Measurements from ENCODE around the gene STAT1.
A peak's percentile ranks its signal among the peaks of the same experiment; 100 is the strongest.

STAT1 gene

DNA sequence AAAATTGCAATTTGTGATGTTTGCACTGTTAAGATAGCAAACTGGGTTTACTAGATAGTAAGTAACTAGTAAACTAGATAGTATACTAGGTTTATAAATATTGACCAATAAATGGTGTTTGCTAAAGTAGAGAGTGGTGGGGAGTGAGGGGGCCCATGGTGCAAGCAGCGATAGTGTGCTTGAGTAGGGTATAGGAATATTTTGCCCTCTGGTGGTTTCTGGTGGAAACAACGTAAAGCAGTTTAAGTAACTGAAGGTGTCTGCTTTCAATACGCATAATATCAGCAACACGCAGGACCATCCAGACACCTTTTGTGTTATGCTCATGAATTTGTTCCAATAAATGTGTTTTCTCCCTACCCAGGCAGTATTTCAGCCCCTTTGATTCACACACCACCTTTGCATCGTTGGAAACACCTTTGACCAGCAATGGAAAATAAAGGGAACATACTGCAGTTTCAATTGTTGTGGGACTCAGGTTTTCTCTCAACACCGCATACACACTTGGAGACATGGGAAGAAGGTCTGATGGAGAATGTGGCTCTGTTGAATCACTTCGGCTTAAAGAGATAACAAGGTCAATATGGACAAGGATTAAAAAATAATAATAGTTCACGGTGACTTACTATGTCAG is 16.7 kb upstream of the STAT1 start:
- peak; percentile 65 for DNase-seq

DNA sequence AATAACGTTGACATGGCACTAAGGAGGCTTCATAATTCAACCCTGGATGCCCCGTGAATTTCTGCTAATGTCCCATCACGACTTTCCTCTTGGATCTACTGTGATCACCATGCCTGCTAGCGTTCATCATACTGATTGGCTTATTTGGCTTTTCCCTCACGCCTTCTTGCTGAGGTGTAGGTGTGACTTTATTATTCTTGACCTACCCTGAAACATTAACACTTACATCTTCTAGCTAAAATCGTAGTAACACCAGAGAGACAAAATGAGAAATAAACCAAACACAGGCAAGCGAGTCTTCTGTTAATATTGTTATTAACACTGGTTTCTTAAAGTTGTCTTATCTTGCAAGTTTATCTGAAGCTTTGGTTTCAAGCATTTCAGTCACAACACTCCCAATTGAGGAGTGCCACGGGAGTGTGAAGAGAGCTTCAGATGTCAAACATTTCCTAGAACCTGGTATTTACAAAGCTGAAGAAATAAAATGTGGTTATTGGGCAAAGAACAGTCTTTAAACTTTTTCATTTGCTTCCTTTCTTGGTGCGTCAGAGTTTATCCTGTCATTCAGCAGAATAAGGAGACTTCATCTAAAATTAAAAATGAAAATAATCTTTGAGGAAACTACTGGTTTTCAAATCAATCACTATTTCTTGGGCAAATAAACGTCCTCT is 15.4 kb upstream of the STAT1 start:
- no peak for DNase-seq

- DNase-seq = no peak
These were observed 12.4 kb upstream of the STAT1 start for GRCh38 chr2:191026377-191026776.

DNA sequence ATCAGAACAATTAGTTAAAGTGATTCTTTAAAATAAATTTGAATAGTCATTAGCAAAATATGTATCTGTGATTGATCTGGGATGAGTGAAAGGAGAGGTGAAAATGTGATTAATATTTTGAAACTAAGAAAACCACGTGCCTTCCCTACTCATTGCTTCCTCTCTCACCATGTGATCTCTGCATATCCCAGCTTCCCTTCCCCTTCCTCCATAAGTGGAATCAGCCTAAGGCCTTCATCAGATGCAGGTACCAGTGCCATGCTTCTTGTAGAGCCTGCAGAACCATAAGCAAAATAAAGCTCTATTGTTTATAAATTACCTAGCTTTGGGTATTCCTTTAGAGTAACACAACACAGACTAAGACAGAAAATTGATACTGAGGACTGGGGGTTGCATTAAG is 11.2 kb upstream of the STAT1 start:
- DNase-seq = no peak

DNA sequence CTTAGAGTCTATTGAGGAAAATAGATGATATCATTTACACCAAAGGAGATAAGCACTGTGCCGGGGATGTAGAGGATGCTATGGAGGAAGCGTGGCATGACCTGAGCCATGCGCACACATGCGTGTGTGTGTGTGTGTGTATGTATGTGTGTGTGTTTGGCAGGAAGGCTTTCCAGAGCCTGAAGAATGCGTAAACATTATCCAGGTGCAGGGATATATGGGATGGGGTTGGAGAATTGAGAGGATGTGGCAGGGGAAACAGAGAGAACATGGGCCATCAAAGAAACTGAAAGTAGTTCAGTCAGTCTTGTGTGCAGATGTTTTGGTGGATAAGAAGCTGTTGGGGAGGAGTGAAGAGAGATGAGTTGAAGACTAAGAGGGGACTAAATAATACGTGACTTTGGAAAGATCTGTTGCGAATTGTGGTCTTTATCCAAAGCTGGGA is 9.3 kb upstream of the STAT1 start:
- no peak for DNase-seq

GRCh38 chr2:191020742-191021381 is 6.9 kb upstream of the STAT1 start:
- DNase-seq = no peak

DNA sequence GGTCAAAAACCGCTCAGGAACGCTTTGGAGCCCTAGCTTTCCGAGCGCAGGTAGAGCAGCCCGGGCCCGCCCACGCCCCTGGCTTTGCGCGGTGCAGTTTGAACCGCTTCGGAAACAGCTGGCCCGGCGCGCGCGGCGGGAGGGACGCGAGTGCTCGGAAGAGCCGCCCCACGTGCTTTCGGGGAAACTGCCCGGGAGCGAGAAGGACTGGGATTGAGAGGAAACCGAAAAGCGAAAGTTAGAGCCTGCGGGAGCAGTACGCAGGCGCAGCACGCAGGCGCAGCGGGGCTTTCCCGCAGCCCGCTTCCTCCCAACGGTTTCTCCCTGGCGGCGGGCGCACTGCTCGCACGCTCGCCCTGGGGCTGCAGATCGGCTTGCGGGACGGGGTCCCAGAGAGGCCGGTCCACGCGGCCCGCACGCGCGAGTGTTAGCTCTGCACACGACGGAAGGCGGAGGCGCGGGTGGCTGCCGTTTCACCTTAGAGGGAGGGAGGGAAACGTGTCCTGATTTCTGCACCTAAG is 6.3 kb upstream of the STAT1 start:
- DNase-seq = peak; percentile 99

- DNase-seq = no peak
These were observed 5.4 kb upstream of the STAT1 start for GRCh38 chr2:191019376-191019775.

GRCh38 chr2:191018643-191019119 is 4.7 kb upstream of the STAT1 start:
- DNase-seq = no peak

DNA sequence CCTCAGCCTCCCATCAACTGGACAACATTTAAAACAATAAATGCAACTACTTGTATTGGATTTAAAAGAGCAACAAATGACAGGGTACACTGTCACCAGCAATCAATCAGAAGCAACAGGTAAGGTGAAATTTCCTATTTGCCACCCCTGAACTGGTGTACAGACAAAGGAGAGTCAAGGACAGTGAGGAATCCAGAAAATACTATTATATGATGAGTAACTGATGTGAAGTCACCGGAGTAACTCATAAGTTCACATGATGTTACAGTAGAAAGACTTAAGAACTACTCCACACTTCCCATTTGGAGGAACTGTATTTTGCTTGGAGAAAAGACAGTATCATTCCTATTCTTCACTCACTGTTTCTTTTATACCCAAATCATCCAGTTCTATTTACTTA is 4.1 kb upstream of the STAT1 start:
- DNase-seq = no peak

- DNase-seq = no peak
These were observed 1.9 kb upstream of the STAT1 start for GRCh38 chr2:191015831-191016230.

GRCh38 chr2:191015239-191015638 is 1.3 kb upstream of the STAT1 start:
- DNase-seq = no peak

DNA sequence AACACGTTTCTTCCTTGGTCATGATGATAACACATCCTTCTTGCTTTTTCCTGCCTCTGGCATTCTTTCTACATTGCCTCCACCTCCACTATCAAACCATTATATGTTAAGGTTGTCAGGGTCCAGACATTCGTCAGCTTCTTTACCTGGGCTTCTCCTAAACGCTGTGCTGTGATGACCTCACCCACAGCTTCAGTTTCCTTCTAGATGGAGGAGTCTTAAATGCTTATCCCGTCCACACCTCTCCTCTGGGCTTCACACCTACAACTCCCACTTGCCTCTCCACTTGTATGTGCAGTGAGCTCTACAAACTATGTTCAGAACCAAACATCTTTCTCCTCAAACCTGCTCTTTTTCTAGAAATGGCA is 666 bp upstream of the STAT1 start:
- no peak for DNase-seq

DNA sequence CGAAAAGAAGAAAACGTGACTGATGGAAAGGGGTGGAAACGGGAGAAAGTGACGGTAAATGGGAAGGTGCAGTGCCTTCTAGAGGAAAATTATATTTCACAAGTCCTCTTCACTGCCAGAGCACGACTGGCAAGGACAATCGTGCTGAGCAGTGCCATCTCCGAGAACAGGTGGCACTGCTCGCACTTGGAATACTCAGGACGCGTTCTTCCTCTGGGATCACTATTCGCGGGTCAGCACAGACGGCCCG is 364 bp downstream of the STAT1 start:
- no peak for DNase-seq

DNA sequence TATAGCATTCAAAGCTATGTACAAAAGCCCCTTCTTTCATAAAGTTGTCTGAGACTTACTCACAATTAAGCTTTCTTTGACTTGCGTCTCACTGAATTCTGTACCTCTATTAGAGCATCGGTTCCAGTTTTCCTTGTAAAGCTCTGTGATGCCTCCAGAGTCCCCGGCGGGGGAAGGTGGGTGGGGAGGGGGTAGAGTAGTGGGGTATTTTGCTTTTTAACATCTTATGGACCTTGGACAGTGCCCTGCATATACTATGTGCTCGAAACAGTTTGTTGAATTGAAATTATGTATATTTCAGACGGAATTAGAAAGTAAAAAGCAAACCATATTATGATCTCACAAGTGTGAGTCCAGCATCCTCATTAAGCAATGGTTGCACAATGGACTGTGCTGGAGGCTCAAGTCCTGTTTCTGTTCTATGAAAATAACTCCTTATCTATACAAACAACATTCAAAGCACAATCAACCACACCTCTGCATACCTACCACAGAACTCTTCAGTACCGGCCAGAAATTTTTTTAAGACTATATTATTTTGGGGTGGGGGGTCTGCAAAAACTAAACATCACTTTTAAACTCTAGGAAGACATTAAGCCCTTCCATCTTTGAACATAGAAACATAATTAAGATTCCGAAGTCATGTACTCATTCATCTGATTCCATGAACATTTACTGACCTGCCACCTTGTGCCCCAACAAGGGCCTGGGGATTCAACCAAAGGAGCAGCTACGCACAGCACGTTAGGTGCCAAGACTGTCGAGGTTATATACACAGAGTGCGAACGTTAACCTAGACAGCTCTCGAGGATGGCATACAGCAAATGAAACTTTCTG is 908 bp downstream of the STAT1 start:
- DNase-seq = no peak

DNA sequence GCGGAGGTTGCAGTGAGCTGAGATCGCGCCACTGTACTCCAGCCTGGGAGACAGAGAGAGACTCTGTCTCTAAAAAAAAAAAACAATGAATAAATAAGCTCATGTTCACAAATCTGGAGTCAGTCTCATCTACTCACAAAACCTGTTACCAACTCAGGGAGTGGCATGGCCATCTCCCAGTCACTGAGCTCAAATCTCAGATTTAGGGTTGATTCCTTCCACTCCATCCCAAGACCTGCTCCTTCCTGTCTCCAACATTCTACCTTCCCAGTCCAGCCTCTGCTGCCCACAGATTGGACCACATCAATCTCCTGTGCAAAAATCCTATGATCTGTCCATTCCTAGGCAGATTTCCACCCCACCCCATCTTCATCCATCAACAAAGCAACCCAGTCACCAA is 1.6 kb downstream of the STAT1 start:
- DNase-seq = no peak

- no peak for DNase-seq
These were observed 2.8 kb downstream of the STAT1 start for GRCh38 chr2:191010887-191011885.

DNA sequence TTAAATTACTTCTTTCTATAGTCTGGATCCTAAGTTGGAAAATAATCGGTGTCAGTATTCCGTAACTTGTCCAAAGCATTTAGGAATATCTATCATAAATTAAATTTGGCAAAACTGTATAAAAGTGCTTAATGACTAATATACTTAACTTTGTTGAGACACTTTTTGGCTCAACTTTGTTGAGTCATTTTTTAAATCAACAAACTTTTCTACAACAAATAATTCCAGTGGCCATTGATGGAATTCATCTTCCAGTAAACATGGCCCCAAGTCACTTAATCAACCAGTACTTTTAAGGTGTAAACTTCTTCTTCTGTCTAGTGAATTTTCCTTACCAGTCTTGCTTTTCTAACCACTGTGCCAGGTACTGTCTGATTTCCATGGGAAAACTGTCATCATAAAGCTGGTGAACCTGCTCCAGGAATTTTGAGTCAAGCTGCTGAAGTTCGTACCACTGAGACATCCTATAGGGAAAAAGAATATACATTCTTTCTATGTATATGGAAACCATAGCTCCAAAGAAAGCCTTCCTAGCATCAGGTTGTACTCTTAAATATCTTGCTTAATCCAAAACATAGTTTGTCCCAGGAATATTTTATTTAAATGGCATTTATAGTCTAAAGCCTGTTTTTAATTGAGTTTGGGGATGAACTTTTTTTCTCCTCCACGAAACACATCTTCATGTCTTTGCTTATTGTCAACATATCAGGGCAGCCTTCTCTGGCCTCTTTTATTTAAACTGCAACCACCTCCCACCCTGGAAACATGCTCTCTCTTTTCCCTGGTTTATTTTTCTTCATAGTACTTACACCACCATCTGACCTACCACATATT is 4.2 kb downstream of the STAT1 start:
- DNase-seq = no peak

- no peak for DNase-seq
These were observed 5.7 kb downstream of the STAT1 start for GRCh38 chr2:191008286-191008685.

- no peak for DNase-seq
These were observed 6.8 kb downstream of the STAT1 start for GRCh38 chr2:191006997-191007783.

All from NCI-H748 treated with DMSO at 0.1 percent for 48 hours (cell line).